Neuronal stem cell (in vitro differentiated cells): ENCODE results near the gene ARHGAP22.

ENCODE experiments used
- DNase-seq: peaks from one replicate; pipeline ENCODE4 v3.0.0-alpha.2; 2013; ENCODE audit warnings: low spot score
- H2AFZ ChIP-seq: one replicate; pipeline ENCODE4 v1.6.1; 2013; ENCODE audit warnings: mild to moderate bottlenecking, low read length, inconsistent platforms
- H2AK5ac ChIP-seq: 2 replicates; pipeline ENCODE4 v1.6.1; 2013; ENCODE audit warnings: low read depth, mild to moderate bottlenecking, inconsistent platforms, low read length, moderate library complexity, mixed read lengths
- H2BK120ac ChIP-seq: 2 replicates; pipeline ENCODE4 v1.6.1; 2013; ENCODE audit warnings: low read depth, mild to moderate bottlenecking, inconsistent platforms, low read length, moderate library complexity, mixed read lengths
- H2BK12ac ChIP-seq: one replicate; pipeline ENCODE4 v1.6.1; 2013; ENCODE audit warnings: low read length, inconsistent platforms
- H2BK15ac ChIP-seq: 2 replicates; pipeline ENCODE4 v1.6.1; 2013; ENCODE audit warnings: mild to moderate bottlenecking, low read length, inconsistent platforms, mixed read lengths
- H2BK5ac ChIP-seq: one replicate; pipeline ENCODE4 v1.6.1; 2013; ENCODE audit warnings: inconsistent platforms, mild to moderate bottlenecking, low read length, moderate library complexity
- H3K14ac ChIP-seq: one replicate; pipeline ENCODE4 v1.6.1; 2013; ENCODE audit warnings: low read length, inconsistent platforms
- H3K18ac ChIP-seq: 2 replicates; pipeline ENCODE4 v1.6.1; 2013; ENCODE audit warnings: low read length, inconsistent platforms
- H3K23ac ChIP-seq: 2 replicates; pipeline ENCODE4 v1.6.1; 2013; ENCODE audit warnings: low read depth, mild to moderate bottlenecking, mixed read lengths, low read length, inconsistent platforms; ENCODE audit not compliant: poor library complexity
- H3K27ac ChIP-seq: replicated peaks from 3 replicates; pipeline ENCODE4 v1.5.1; 2013; ENCODE audit warnings: low read length, inconsistent platforms
- H3K27me3 ChIP-seq, 3 experiments: 2 replicates each; pipeline ENCODE4 v1.6.1; 2013; ENCODE audit warnings: low read length in 3 of 3, mild to moderate bottlenecking in 2 of 3, inconsistent platforms in 1 of 3, low read depth in 1 of 3, mixed read lengths in 1 of 3, moderate library complexity in 1 of 3; ENCODE audit not compliant: control insufficient read depth in 3 of 3, insufficient read depth in 3 of 3
- H3K36me3 ChIP-seq, 2 donors: replicated peaks in 1 of 2; 2 replicates each; pipeline ENCODE4 v1.6.1; 2013; ENCODE audit warnings: low read length in 2 of 2; ENCODE audit not compliant: control insufficient read depth in 2 of 2, insufficient read depth in 2 of 2
- H3K4ac ChIP-seq: 2 replicates; pipeline ENCODE4 v1.6.1; 2013; ENCODE audit warnings: inconsistent platforms, mild to moderate bottlenecking, low read length, moderate library complexity
- H3K4me1 ChIP-seq, 2 donors: 1 replicate in 1 of 2; 2 replicates in 1 of 2; pipeline ENCODE4 v1.6.1; 2013; ENCODE audit warnings: low read length in 2 of 2, low read depth in 1 of 2; ENCODE audit not compliant: control insufficient read depth in 2 of 2, insufficient read depth in 1 of 2
- H3K4me2 ChIP-seq: one replicate; pipeline ENCODE4 v1.6.1; 2013; ENCODE audit warnings: mild to moderate bottlenecking, low read length, inconsistent platforms; ENCODE audit not compliant: insufficient read depth, poor library complexity, severe bottlenecking
- H3K4me3 ChIP-seq, 2 donors: 2 replicates each; pipeline ENCODE4 v1.5.1; 2013; ENCODE audit warnings: low read length in 2 of 2, mild to moderate bottlenecking in 2 of 2, inconsistent platforms in 1 of 2, moderate library complexity in 1 of 2
- H3K79me1 ChIP-seq: one replicate; pipeline ENCODE4 v1.6.1; 2013; ENCODE audit warnings: low read depth, mild to moderate bottlenecking, inconsistent platforms, low read length, moderate library complexity
- H3K9ac ChIP-seq: one replicate; pipeline ENCODE4 v1.6.1; 2013; ENCODE audit warnings: mild to moderate bottlenecking, low read depth, low read length, inconsistent platforms; ENCODE audit not compliant: poor library complexity
- H3K9me3 ChIP-seq, 2 donors: replicated peaks in 1 of 2; 2 replicates each; pipeline versions ENCODE3 to v1.6.1; 2013; ENCODE audit warnings: low read length in 2 of 2, mild to moderate bottlenecking in 2 of 2, inconsistent platforms in 1 of 2, low read depth in 1 of 2, mixed read lengths in 1 of 2, moderate library complexity in 1 of 2; ENCODE audit not compliant: control insufficient read depth in 2 of 2, insufficient read depth in 1 of 2
- H4K8ac ChIP-seq: one replicate; pipeline ENCODE4 v1.6.1; 2013; ENCODE audit warnings: low read depth, mild to moderate bottlenecking, inconsistent platforms, low read length, moderate library complexity
- H4K91ac ChIP-seq: one replicate; pipeline ENCODE4 v1.6.1; 2013; ENCODE audit warnings: low read length, low read depth, mild to moderate bottlenecking, inconsistent platforms; ENCODE audit not compliant: poor library complexity
- WGBS, 2 donors: extraction: QIAGEN DNeasy Blood & Tissue Kit; methylation state at CpG; one replicate each; pipeline ENCODE4 v1.1.7; 2013; ENCODE audit warnings: missing lambda C conversion rate in 2 of 2, mixed read lengths in 1 of 2; ENCODE audit not compliant: insufficient read length in 2 of 2, insufficient replicate concordance in 1 of 2; ENCODE audit errors: extremely low coverage in 2 of 2; 5-methylcytosine and 5-hydroxymethylcytosine counted together

Gene ARHGAP22

GRCh38 chr10:48477616-48478015, 127.3 kb downstream of the ARHGAP22 start:
- Histone ChIP-seq H3K4me1 (peaks cover 0 to 4% of the 10 kb centered on the region in 2 donors), H3K4ac (no peak overlapping the region), H3K9ac (no peak overlapping the region), H4K8ac (no peak overlapping the region), H2BK5ac (no peak overlapping the region), H3K4me3 (no peak overlapping the region), H3K14ac (no peak overlapping the region), H2AFZ (no peak overlapping the region), H3K9me3 (no peaks in the 10 kb centered on the region), H2AK5ac (no peak overlapping the region), H2BK12ac (no peak overlapping the region), H2BK15ac (no peak overlapping the region), H3K27ac (no peak overlapping the region), H3K23ac (no peak overlapping the region), H2BK120ac (no peak overlapping the region), H3K18ac (no peak overlapping the region), H4K91ac (no peak overlapping the region), H3K4me2 (no peak overlapping the region), H3K36me3 (no peaks in the 10 kb centered on the region), H3K79me1 (no peaks in the 10 kb centered on the region), H3K27me3 (no peaks in the 10 kb centered on the region)
- no CpG with 5 or more reads among the region's 4 CpGs for WGBS, 2 donors
- DNase-seq = no peak

DNA sequence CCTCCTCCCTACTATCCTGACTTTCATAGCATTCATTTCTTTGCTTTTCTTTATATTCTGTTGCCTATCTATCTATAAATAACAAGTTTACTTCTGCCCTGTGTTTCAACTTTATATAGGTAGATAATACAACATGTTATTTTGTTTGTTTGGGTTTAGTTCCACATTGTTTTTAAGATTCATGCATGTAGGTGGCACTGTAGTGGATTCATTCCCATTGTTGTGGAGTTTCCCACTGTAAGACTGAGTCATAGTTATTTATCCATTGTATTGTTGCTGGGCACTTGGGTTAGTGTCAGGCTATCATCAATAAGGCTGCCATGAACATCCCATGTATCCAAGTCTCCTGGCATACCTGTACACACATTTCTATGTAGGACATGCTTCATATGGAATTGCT, 127.7 kb downstream of the ARHGAP22 start:
- Histone ChIP-seq H2BK120ac (no peak overlapping the region), H2BK12ac (no peak overlapping the region), H2AFZ (no peak overlapping the region), H3K23ac (no peak overlapping the region), H3K4ac (no peak overlapping the region), H3K4me2 (no peak overlapping the region), H2BK5ac (no peak overlapping the region), H3K79me1 (no peaks in the 10 kb centered on the region), H4K91ac (no peak overlapping the region), H3K27me3 (no peaks in the 10 kb centered on the region), H2AK5ac (no peak overlapping the region), H4K8ac (no peak overlapping the region), H3K36me3 (no peaks in the 10 kb centered on the region), H2BK15ac (no peak overlapping the region), H3K9me3 (no peaks in the 10 kb centered on the region), H3K27ac (no peak overlapping the region), H3K4me3 (no peak overlapping the region), H3K14ac (no peak overlapping the region), H3K4me1 (peaks cover 0 to 4% of the 10 kb centered on the region in 2 donors), H3K9ac (no peak overlapping the region), H3K18ac (no peak overlapping the region)
- no peak for DNase-seq

DNA sequence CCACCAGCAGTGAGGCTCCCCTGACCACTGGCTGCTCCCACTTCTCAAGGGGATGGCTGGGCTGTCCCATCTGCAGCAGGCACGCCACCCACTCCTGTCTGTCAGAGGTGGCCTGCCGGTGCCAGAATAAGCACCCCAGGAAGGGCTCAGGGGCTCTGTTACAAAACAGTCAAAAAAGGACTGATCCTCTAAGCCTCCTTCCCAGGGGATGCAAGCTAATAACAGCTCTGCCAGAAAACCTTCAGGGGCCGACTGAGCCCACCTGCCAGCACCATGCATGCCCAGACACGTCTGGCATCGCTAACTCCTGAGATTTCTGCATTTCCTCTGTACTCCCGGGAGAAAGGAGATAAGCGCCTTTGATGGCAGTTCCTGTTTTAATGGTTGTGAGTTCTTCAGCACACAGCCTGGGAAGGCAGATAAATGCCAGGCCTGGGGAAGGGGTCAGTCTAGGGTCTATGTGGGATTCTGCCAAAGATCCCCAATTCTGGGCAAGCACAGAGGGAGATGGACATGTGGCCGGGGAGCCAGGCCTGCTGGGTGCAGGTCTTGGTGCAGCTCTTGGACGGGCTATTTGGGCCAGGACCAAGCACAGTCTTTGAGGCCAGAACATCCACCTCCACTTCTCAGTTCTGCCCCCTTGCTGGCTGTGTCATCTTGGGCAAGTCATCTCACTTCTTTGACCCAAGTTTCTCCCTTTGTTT, 128.4 kb downstream of the ARHGAP22 start:
- Histone ChIP-seq H2AK5ac (peak overlapping the region; percentile 21), H3K4ac (no peak overlapping the region), H4K91ac (no peak overlapping the region), H3K4me3 (no peak overlapping the region), H3K4me1 (peaks cover 0 to 4% of the 10 kb centered on the region in 2 donors), H4K8ac (no peak overlapping the region), H2BK5ac (peak overlapping the region; percentile 71), H3K79me1 (no peaks in the 10 kb centered on the region), H3K4me2 (no peak overlapping the region), H2BK15ac (no peak overlapping the region), H3K27me3 (no peaks in the 10 kb centered on the region), H3K23ac (peak overlapping the region; percentile 82), H3K9ac (no peak overlapping the region), H3K36me3 (no peaks in the 10 kb centered on the region), H3K9me3 (no peaks in the 10 kb centered on the region), H2BK120ac (no peak overlapping the region), H2AFZ (peak overlapping the region; percentile 41), H3K14ac (peak overlapping the region; percentile 63), H3K27ac (no peak overlapping the region), H3K18ac (peak overlapping the region; percentile 88), H2BK12ac (no peak overlapping the region)
- no peak for DNase-seq
- WGBS, 2 donors = no CpG with 5 or more reads among the region's 9 CpGs

- Histone ChIP-seq H3K14ac (peak overlapping the region; percentile 63), H3K4ac (no peak overlapping the region), H2BK120ac (no peak overlapping the region), H3K4me3 (no peak overlapping the region), H4K91ac (no peak overlapping the region), H3K27ac (no peak overlapping the region), H2AK5ac (peak overlapping the region; percentile 21), H3K27me3 (no peaks in the 10 kb centered on the region), H2AFZ (no peak overlapping the region), H3K9ac (no peak overlapping the region), H3K4me1 (peaks cover 0 to 4% of the 10 kb centered on the region in 2 donors), H2BK15ac (no peak overlapping the region), H3K4me2 (no peak overlapping the region), H3K9me3 (no peaks in the 10 kb centered on the region), H3K79me1 (no peaks in the 10 kb centered on the region), H3K23ac (peak overlapping the region; percentile 82), H2BK5ac (peak overlapping the region; percentile 71), H4K8ac (no peak overlapping the region), H3K18ac (peak overlapping the region; percentile 88), H2BK12ac (peak overlapping the region; percentile 65), H3K36me3 (no peaks in the 10 kb centered on the region)
- WGBS, 2 donors = no CpG with 5 or more reads among the region's 4 CpGs
- DNase-seq = no peak
These were observed 129.0 kb downstream of the ARHGAP22 start for GRCh38 chr10:48475943-48476278.
